ENCODE data around the gene ENDOD1. TPM values are rescaled to one million over a fixed set of nuclear protein-coding genes. Genes with fewer than 3 reads are reported as not detected.

ENDOD1 gene
- total RNA-seq, 1 experiment from 2014 or later, result 28.2 TPM

GRCh38 chr11:95156133-95156721 is 66.6 kb downstream of the ENDOD1 start:
- no peak overlapping the region for H3K4me3 ChIP-seq (ENCODE audit: low read depth in 2 of 2, low read length in 2 of 2)
- no peak overlapping the region for H3K27ac ChIP-seq (ENCODE audit: low read length)
- POLR2A ChIA-PET, result no interaction called here
- CTCF ChIA-PET, result no interaction called here
- DNase-seq (ENCODE audit: low read depth, low spot score) (no peak), ATAC-seq (no peak)
- no peaks in the 10 kb centered on the region for H3K36me3 ChIP-seq (ENCODE audit: control insufficient read depth, insufficient read depth, low read length)
- H3K27me3 ChIP-seq (ENCODE audit: control insufficient read depth, insufficient read depth, low read length), result no peaks in the 10 kb centered on the region
- no TSS peak for BruUV-seq (replicated peaks)
- intact Hi-C loops (cut with micrococcal nuclease; ENCODE audit: unreplicated experiment) (loop anchor here (5.0 to 10.0 kb wide), 2 partner anchors 181 to 1271 kb away; partner anchors contain the start of genes CWC15 and KDM4D), in situ Hi-C loops (cut with HindIII; ENCODE audit: low pct_unique_long_range_greater_than_20kb, low sequenced_read_pairs) (no loop called here)
- TF ChIP-seq TCF7L2 (IDR thresholded peaks at IDR 0.05; ENCODE audit: low read depth, low read length) (no peak), POLR2AphosphoS5 (IDR thresholded peaks at IDR 0.05; ENCODE audit: low read depth, low read length) (no peak), SIN3A (IDR thresholded peaks at IDR 0.05; ENCODE audit: borderline replicate concordance, insufficient read depth, low read depth, low read length) (no peak), REST (IDR thresholded peaks at IDR 0.05; ENCODE audit: insufficient read depth in 1 of 2, low read depth in 2 of 2, low read length in 1 of 2) (no peak), CTCF (IDR thresholded peaks at IDR 0.05) (no peak)
- peaks cover 3% of the 10 kb centered on the region; the same call in 1 of the 2 replicates for H3K4me1 ChIP-seq (ENCODE audit: control insufficient read depth, insufficient read depth, low read length)
- H3K9me3 ChIP-seq (ENCODE audit: control insufficient read depth, insufficient read depth, low read depth, low read length), result no peaks in the 10 kb centered on the region

GRCh38 chr11:95156916-95157541 is 67.4 kb downstream of the ENDOD1 start:
- DNase-seq (ENCODE audit: low read depth, low spot score) (no peak), ATAC-seq (no peak)
- ChIA-PET POLR2A (no interaction called here), CTCF (no interaction called here)
- no peaks in the 10 kb centered on the region for H3K36me3 ChIP-seq (ENCODE audit: control insufficient read depth, insufficient read depth, low read length)
- BruUV-seq (replicated peaks), result no TSS peak
- no peaks in the 10 kb centered on the region for H3K9me3 ChIP-seq (ENCODE audit: control insufficient read depth, insufficient read depth, low read depth, low read length)
- no peak overlapping the region for H3K4me3 ChIP-seq (ENCODE audit: low read depth in 2 of 2, low read length in 2 of 2)
- TF ChIP-seq POLR2AphosphoS5 (IDR thresholded peaks at IDR 0.05; ENCODE audit: low read depth, low read length) (no peak), REST (IDR thresholded peaks at IDR 0.05; ENCODE audit: insufficient read depth in 1 of 2, low read depth in 2 of 2, low read length in 1 of 2) (no peak), TCF7L2 (IDR thresholded peaks at IDR 0.05; ENCODE audit: low read depth, low read length) (no peak), SIN3A (IDR thresholded peaks at IDR 0.05; ENCODE audit: borderline replicate concordance, insufficient read depth, low read depth, low read length) (no peak), CTCF (IDR thresholded peaks at IDR 0.05) (no peak)
- no peak overlapping the region for H3K27ac ChIP-seq (ENCODE audit: low read length)
- H3K27me3 ChIP-seq (ENCODE audit: control insufficient read depth, insufficient read depth, low read length), result no peaks in the 10 kb centered on the region
- intact Hi-C loops (cut with micrococcal nuclease; ENCODE audit: unreplicated experiment), result loop anchor here (5.0 to 10.0 kb wide), 2 partner anchors 182 to 1270 kb away; partner anchors contain the start of genes CWC15 and KDM4D
- in situ Hi-C loops (cut with HindIII; ENCODE audit: low pct_unique_long_range_greater_than_20kb, low sequenced_read_pairs), result no loop called here
- no peaks in the 10 kb centered on the region for H3K4me1 ChIP-seq (ENCODE audit: control insufficient read depth, insufficient read depth, low read length)
